Keratinocyte (primary cell): ENCODE data around the gene GAGE12F. TPM values are rescaled to one million over a fixed set of nuclear protein-coding genes. Genes with fewer than 3 reads are reported as not detected.
"Not testable (repeated sequence)": the region's sequence is repeated elsewhere in the genome, so short reads cannot be mapped to it uniquely, and the experiment has no call there.

Experiments used
- DNase-seq: peaks from one replicate; pipeline ENCODE4 v3.0.0-alpha.2; 2011; ENCODE audit warnings: low read depth, missing footprints, low spot score
- FAIRE-seq: peaks from 2 replicates; lab custom pipeline; 2011; peaks lifted over from hg19 to GRCh38; lab: Jason Lieb, UNC
- H2AFZ ChIP-seq: 2 replicates; pipeline ENCODE4 v1.6.0; 2012; ENCODE audit warnings: low read length, control low read depth, inconsistent platforms; ENCODE audit not compliant: control insufficient read depth
- H3K27ac ChIP-seq: 2 replicates; pipeline ENCODE4 v1.5.1; 2011; ENCODE audit warnings: low read length; ENCODE audit not compliant: control insufficient read depth, insufficient read depth
- H3K27me3 ChIP-seq: 3 replicates; pipeline ENCODE4 v1.6.0; 2011; ENCODE audit warnings: low read length; ENCODE audit not compliant: control insufficient read depth, insufficient read depth; ENCODE audit errors: extremely low read depth
- H3K36me3 ChIP-seq, 2 experiments: 2 replicates in 1 of 2; 3 replicates in 1 of 2; pipeline ENCODE4 v1.5.1; 2011; ENCODE audit warnings: low read length in 2 of 2, mild to moderate bottlenecking in 1 of 2; ENCODE audit not compliant: control insufficient read depth in 2 of 2, insufficient read depth in 2 of 2; ENCODE audit errors: extremely low read depth in 1 of 2
- H3K4me1 ChIP-seq: 3 replicates; pipeline ENCODE4 v1.5.1; 2011; ENCODE audit warnings: low read length; ENCODE audit not compliant: control insufficient read depth, insufficient read depth; ENCODE audit errors: extremely low read depth
- H3K4me2 ChIP-seq: 3 replicates; pipeline ENCODE4 v1.6.0; 2011; ENCODE audit warnings: low read depth, low read length; ENCODE audit not compliant: control insufficient read depth, insufficient read depth; ENCODE audit errors: extremely low read depth
- H3K4me3 ChIP-seq, 3 experiments: fragments of 200-600 bp in 1 of 3; sonication (generic) in 1 of 3; 2 replicates in 2 of 3; 3 replicates in 1 of 3; pipeline ENCODE4 v1.5.1; 2011 to 2016; ENCODE audit warnings: low read length in 3 of 3, mild to moderate bottlenecking in 3 of 3, control low read depth in 2 of 3, inconsistent platforms in 1 of 3, low read depth in 1 of 3, mixed read lengths in 1 of 3, mixed run types in 1 of 3, moderate library complexity in 1 of 3; ENCODE audit not compliant: control insufficient read depth in 2 of 3, insufficient read depth in 2 of 3; ENCODE audit errors: extremely low read depth in 1 of 3
- H3K79me2 ChIP-seq: 2 replicates; pipeline ENCODE4 v1.6.0; 2012; ENCODE audit warnings: low read length; ENCODE audit not compliant: control insufficient read depth, insufficient read depth
- H3K9ac ChIP-seq: 3 replicates; pipeline ENCODE4 v1.6.0; 2011; ENCODE audit warnings: low read length; ENCODE audit not compliant: control insufficient read depth, insufficient read depth; ENCODE audit errors: extremely low read depth
- H3K9me1 ChIP-seq: 3 replicates; pipeline ENCODE4 v1.6.0; 2011; ENCODE audit warnings: low read length; ENCODE audit not compliant: control insufficient read depth, insufficient read depth; ENCODE audit errors: extremely low read depth
- H3K9me3 ChIP-seq: 2 replicates; pipeline ENCODE4 v1.5.1; 2012; ENCODE audit warnings: low read depth, low read length; ENCODE audit not compliant: control insufficient read depth
- H4K20me1 ChIP-seq: 3 replicates; pipeline ENCODE4 v1.6.0; 2011; ENCODE audit warnings: low read length; ENCODE audit not compliant: control insufficient read depth, insufficient read depth; ENCODE audit errors: extremely low read depth
- dilution Hi-C: fragments of 300-500 bp; cut with MboI; formaldehyde crosslinking; loops from one replicate; pipeline ENCODE4 v1.7.0; 2020; ENCODE audit warnings: low sequenced_read_pairs; ENCODE audit not compliant: extremely low pct_ligation_motif_present
- polyA minus RNA-seq, 3 experiments: library from RNA; depleted of rRNA, polyadenylated mRNA; stranded (reverse); fragments of >200 nt; gene quantifications; 1 replicate in 1 of 3; 2 replicates in 1 of 3; 3 replicates in 1 of 3; pipeline ENCODE4 v1.2.3, GENCODE V29; 2011
- polyA plus RNA-seq, 5 experiments: library from polyadenylated mRNA; depleted of rRNA in 3 of 5; stranded (reverse) in 3 of 5; stranded (forward) in 1 of 5; unstranded in 1 of 5; fragments of >200 nt; gene quantifications; 1 replicate in 1 of 5; 2 replicates in 3 of 5; 3 replicates in 1 of 5; pipeline versions ENCODE4 v1.2.1 to v1.2.3, GENCODE V29; 2011 to 2012; ENCODE audit warnings: missing spikeins in 2 of 5, low read depth in 1 of 5, low replicate concordance in 1 of 5

GAGE12F gene, protein sequence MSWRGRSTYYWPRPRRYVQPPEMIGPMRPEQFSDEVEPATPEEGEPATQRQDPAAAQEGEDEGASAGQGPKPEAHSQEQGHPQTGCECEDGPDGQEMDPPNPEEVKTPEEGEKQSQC
- polyA plus RNA-seq (not detected in 3 replicates), polyA minus RNA-seq (not detected in 3 replicates)
- not detected for polyA plus RNA-seq (2011; ENCODE audit: low read depth)
- not detected in 2 replicates for polyA plus RNA-seq (2011; cell fraction: cytosol; rRNA removed)
- polyA plus RNA-seq (2011; cell fraction: nucleus; rRNA removed): not detected in 2 replicates
- not detected in 2 replicates for polyA plus RNA-seq (2012; ENCODE audit: low replicate concordance)
- not detected for polyA minus RNA-seq (2011; cell fraction: cytosol; rRNA and poly(A)+ RNA removed)
- polyA minus RNA-seq (2011; cell fraction: nucleus; rRNA and poly(A)+ RNA removed): not detected in 2 replicates

DNA sequence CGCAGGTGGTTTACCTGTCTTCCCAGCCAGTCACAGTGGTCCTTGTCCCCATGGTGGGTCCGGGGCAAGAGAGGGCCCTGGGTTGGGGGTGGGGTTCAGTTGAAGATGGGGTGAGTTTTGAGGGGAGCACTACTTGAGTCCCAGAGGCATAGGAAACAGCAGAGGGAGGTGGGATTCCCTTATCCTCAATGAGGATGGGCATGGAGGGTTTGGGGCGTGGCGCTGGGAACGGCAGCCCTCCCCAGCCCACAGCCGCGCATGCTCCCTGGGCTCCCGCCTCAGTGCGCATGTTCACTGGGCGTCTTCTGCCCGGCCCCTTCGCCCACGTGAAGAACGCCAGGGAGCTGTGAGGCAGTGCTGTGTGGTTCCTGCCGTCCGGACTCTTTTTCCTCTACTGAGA, at the start of gene GAGE12F:
TSS of gene GAGE12F (plus strand) at position 301 of the 400 bp plus-strand sequence. CDS start 1,155 bp downstream, outside the sequence.
- H2AFZ ChIP-seq, H3K9ac ChIP-seq, H3K27me3 ChIP-seq, H3K36me3 ChIP-seq, H3K4me2 ChIP-seq, H3K9me3 ChIP-seq, DNase-seq, H3K9me1 ChIP-seq, dilution Hi-C loops, H3K4me3 ChIP-seq, H4K20me1 ChIP-seq, H3K79me2 ChIP-seq, H3K4me1 ChIP-seq, FAIRE-seq, H3K27ac ChIP-seq: not testable (repeated sequence)

GRCh38 chrX:49531877-49532276, 28.8 kb upstream of the GAGE12F start, which contains the start of gene GAGE12C:
GAGE12C (plus strand) TSS chrX:49532177; CDS start chrX:49533332, 1,155 bp downstream.
- H2AFZ ChIP-seq, H3K4me1 ChIP-seq, H3K27ac ChIP-seq, H3K9me1 ChIP-seq, H4K20me1 ChIP-seq, H3K36me3 ChIP-seq, H3K27me3 ChIP-seq, H3K4me3 ChIP-seq, FAIRE-seq, H3K4me2 ChIP-seq, H3K9me3 ChIP-seq, H3K79me2 ChIP-seq, H3K9ac ChIP-seq, DNase-seq, dilution Hi-C loops: not testable (repeated sequence)

DNA sequence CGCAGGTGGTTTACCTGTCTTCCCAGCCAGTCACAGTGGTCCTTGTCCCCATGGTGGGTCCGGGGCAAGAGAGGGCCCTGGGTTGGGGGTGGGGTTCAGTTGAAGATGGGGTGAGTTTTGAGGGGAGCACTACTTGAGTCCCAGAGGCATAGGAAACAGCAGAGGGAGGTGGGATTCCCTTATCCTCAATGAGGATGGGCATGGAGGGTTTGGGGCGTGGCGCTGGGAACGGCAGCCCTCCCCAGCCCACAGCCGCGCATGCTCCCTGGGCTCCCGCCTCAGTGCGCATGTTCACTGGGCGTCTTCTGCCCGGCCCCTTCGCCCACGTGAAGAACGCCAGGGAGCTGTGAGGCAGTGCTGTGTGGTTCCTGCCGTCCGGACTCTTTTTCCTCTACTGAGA, 19.2 kb upstream of the GAGE12F start, which contains the start of gene GAGE12D:
TSS of gene GAGE12D (plus strand) at position 301 of the 400 bp plus-strand sequence. CDS start 1,155 bp downstream, outside the sequence.
- H3K9me3 ChIP-seq, H3K36me3 ChIP-seq, FAIRE-seq, H3K4me1 ChIP-seq, H3K4me2 ChIP-seq, H3K27ac ChIP-seq, H4K20me1 ChIP-seq, H2AFZ ChIP-seq, H3K4me3 ChIP-seq, dilution Hi-C loops, H3K27me3 ChIP-seq, H3K9ac ChIP-seq, DNase-seq, H3K9me1 ChIP-seq, H3K79me2 ChIP-seq: not testable (repeated sequence)

DNA sequence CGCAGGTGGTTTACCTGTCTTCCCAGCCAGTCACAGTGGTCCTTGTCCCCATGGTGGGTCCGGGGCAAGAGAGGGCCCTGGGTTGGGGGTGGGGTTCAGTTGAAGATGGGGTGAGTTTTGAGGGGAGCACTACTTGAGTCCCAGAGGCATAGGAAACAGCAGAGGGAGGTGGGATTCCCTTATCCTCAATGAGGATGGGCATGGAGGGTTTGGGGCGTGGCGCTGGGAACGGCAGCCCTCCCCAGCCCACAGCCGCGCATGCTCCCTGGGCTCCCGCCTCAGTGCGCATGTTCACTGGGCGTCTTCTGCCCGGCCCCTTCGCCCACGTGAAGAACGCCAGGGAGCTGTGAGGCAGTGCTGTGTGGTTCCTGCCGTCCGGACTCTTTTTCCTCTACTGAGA, 9.7 kb upstream of the GAGE12F start, which contains the start of gene GAGE12E:
TSS of gene GAGE12E (plus strand) at position 301 of the 400 bp plus-strand sequence. CDS start 1,155 bp downstream, outside the sequence.
- H3K4me1 ChIP-seq, H3K27me3 ChIP-seq, H3K27ac ChIP-seq, H3K79me2 ChIP-seq, H3K4me3 ChIP-seq, H3K9me1 ChIP-seq, dilution Hi-C loops, FAIRE-seq, H3K9me3 ChIP-seq, DNase-seq, H3K4me2 ChIP-seq, H2AFZ ChIP-seq, H3K36me3 ChIP-seq, H4K20me1 ChIP-seq, H3K9ac ChIP-seq: not testable (repeated sequence)

GRCh38 chrX:49568728-49569127, 8.1 kb downstream of the GAGE12F start:
- H4K20me1 ChIP-seq, dilution Hi-C loops, H3K4me3 ChIP-seq, H3K9ac ChIP-seq, H3K9me3 ChIP-seq, H3K36me3 ChIP-seq, FAIRE-seq, H3K4me1 ChIP-seq, H2AFZ ChIP-seq, H3K27ac ChIP-seq, H3K27me3 ChIP-seq, DNase-seq, H3K79me2 ChIP-seq, H3K4me2 ChIP-seq, H3K9me1 ChIP-seq: not testable (repeated sequence)
